ENCODE measurements around the gene LAMTOR4.
A peak's percentile ranks its signal among the peaks of the same experiment; 100 is the strongest.
"Not testable (repeated sequence)": the region's sequence is repeated elsewhere in the genome, so short reads cannot be mapped to it uniquely, and the experiment has no call there.

Gene LAMTOR4

DNA sequence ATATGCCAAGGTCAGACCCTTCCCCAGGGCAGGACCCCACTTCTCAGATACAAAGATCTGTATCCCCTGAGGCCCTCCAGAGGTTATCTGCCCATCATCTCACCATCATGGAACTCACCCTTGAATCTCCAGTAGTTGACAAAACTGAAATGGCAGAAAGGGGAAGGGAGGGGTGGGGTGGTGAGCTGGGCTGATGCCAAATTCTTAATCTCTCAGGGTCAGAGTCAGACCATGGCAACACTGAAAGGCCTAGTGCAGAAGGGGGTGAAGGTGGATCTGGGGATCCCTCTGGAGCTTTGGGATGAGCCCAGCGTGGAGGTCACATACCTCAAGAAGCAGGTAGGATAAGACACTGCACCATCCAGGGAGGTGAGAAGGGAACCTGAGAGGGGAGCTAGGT is 26.1 kb upstream of the LAMTOR4 start:
- no peak for DNase-seq (ENCODE audit: low read depth in 2 of 2)

- no peak for DNase-seq (ENCODE audit: low read depth in 2 of 2)
Observed at GRCh38 chr7:100124301-100125230, 24.2 kb upstream of the LAMTOR4 start.

DNA sequence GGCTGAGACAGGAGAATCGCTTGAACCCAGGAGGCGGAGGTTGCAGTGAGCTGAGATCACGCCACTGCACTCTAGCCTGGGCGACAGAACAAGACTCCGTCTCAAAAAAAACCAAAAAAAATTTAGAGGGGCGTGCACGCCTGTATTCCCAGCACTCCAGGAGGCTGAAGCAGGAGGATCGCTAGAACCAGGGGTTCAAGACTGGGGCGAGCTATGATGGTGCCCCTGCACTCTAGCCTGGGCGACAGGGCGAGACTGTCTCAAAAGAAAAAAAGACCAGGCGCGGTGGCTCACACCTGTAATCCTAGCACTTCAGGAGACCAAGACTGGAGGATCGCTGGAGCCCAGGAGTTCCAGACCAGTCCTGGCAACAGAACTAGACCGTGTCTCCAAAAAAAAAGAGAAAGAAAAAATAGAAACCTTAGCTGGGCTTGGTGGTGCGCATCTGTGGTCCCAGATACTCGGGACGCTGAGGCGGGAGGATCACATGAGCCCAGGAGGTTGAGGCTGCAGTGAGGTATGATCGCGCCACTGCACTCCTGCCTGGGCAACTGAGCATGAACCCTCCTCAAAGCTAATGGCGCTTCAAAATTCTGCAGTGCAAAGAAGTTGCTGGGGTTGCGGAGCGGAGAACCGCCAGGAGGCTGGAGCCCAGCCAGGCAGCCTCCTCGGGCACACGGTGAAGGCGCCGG is 22.3 kb upstream of the LAMTOR4 start:
- DNase-seq (ENCODE audit: low read depth in 2 of 2), result no peak

DNA sequence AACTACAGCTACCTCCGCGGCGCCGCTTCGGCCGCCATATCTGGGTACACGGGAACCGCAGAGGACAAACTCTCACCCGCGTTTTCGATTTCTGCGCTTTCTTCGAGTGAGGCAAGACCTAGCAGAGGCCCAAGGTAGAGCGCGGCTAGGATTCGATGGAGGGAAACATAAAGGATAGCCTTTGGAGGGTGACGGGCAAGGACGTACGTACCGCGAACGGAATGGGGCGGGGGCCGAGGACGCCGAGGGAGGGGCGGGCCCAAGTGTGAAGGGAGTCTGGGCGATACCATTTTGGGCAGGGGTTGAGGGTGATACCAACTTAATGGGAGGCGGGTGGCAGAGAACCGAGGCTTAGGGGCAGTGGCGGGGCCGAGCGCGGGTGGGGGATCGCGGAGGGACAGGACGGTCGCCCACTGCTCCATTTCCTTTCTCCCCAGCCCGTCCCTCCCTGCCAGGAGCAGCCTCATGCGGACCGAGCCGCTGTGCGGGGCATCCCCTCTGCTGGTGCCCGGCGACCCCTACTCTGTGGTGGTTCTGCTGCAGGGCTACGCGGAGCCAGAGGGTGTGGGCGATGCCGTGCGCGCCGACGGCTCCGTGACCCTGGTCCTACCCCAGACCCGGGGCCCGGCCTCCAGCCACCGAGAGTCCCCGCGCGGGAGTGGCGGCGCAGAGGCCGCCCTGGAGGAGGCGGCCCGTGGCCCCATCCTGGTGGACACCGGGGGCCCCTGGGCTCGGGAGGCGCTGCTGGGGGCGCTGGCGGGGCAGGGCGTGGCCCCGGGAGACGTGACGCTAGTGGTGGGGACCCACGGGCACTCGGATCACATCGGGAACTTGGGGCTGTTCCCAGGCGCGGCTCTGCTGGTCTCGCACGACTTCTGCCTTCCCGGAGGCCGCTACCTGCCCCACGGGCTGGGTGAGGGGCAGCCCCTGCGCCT is 21.5 kb upstream of the LAMTOR4 start, which contains the start of gene MBLAC1:
TSS of gene MBLAC1 (plus strand) at position 37 of the 935 bp plus-strand sequence. CDS start at position 466, 429 bp downstream.
- DNase-seq (ENCODE audit: low read depth in 2 of 2), result peak; percentile 82 to 89

- DNase-seq (ENCODE audit: low read depth in 2 of 2), result no peak
Observed at GRCh38 chr7:100127866-100128636, 20.7 kb upstream of the LAMTOR4 start.

DNA sequence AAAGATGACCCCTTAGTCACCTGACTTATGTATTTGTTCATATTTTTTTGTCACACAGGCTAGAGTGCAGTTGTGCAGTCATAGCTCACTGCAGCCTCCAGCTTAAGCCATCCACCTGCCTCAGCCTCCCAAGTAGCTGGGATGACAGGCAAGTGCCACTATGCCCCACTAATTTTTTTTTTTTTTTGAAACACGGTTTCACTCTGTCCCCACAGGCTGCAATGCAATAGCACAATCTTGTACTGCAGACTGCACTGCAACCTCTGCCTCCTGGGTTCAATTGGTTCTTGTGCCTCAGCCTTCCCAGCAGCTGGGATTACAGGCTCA is 20.1 kb upstream of the LAMTOR4 start:
- DNase-seq (ENCODE audit: low read depth in 2 of 2), result no peak

- not testable (repeated sequence) for DNase-seq (ENCODE audit: low read depth in 2 of 2)
Observed at GRCh38 chr7:100130220-100130607, 18.5 kb upstream of the LAMTOR4 start.

DNA sequence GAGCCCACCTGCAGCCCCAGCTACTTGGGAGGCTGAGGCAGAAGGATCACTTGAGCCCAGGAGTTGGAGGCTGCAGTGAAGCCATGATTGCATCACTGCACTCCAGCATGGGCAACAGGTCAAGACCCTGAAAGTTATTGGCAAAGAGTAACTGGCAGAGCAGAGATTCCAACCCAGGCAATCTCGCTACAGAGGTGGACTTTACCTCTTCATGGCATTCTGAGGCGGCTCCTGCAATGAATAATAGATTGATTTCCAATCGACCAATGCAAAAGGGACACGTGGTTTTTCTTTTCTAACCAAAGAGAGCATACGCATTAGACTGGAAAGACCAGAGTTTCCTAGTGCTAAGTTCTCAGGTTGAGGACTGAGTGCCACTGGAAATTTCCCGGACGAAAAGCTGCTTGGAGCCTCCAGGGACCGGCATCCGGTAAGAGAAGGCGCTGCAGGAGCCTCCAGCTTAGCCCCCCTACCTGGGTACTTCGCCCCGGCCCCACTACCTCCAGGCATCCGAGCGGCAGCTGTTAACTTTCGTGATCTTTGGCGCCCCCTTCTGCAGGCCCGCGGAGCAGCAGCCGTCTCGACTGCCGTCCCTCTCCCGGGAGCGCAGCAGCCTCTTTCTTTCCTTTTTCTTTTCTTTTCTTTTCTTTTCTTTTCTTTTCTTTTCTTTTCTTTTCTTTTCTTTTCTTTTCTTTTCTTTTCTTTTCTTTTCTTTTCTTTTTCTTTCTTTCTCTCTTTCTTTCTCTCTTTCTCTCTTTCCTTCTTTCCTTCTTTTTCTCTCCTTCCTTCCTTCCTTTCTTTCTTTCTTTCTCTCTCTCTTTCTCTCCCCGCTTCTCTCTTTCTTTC is 17.9 kb upstream of the LAMTOR4 start:
- peak; percentile 71 to 77 for DNase-seq (ENCODE audit: low read depth in 2 of 2)

GRCh38 chr7:100132126-100132525 is 16.6 kb upstream of the LAMTOR4 start:
- DNase-seq (ENCODE audit: low read depth in 2 of 2), result no peak

DNA sequence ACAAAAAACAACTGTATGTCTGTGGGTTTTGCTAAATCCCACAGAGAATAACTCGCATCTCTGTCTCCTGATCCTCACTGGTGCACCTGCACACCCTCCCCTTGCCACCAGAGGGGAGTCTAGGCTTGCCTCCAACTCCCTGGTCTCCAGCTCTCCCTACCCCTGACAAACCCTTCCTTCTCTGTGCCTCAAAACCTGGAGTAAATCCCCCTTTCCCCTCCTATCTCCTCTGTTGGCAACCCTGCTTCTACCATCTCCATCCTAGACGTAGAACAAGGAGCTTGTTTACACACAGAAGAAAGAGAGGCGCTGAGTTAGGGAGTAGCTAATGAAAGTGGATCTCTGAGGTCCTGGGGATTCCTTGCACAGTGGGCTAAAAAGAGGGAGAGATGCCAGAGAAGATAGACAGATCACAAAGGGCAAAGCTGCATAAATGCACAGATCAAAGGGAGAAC is 16.0 kb upstream of the LAMTOR4 start:
- DNase-seq (ENCODE audit: low read depth in 2 of 2), result peak in 1 of 2 donors; percentile 50

- DNase-seq (ENCODE audit: low read depth in 2 of 2), result no peak
Observed at GRCh38 chr7:100137851-100138760, 10.6 kb upstream of the LAMTOR4 start.

- no peak for DNase-seq (ENCODE audit: low read depth in 2 of 2)
Observed at GRCh38 chr7:100141555-100141949, 7.2 kb upstream of the LAMTOR4 start.

DNA sequence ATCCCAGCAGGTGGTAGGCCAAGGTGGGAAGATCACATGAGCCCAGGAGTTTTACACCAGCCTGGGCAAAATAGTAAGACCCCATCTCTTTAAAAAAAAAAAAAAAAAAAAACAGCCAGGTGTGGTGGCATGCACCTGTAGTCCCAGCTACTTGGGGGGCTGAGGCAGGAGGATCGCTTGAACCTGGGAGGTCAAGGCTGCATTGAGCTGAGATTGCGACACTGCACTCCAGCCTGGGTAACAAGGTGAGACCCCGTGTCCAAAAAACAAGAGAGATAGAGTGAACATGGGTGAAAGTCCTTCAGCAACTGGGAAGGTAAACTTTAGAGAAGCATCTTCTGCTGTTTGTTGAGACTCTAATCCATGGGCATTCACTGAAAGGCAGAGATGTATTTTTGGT is 6.3 kb upstream of the LAMTOR4 start:
- DNase-seq (ENCODE audit: low read depth in 2 of 2), result no peak

DNA sequence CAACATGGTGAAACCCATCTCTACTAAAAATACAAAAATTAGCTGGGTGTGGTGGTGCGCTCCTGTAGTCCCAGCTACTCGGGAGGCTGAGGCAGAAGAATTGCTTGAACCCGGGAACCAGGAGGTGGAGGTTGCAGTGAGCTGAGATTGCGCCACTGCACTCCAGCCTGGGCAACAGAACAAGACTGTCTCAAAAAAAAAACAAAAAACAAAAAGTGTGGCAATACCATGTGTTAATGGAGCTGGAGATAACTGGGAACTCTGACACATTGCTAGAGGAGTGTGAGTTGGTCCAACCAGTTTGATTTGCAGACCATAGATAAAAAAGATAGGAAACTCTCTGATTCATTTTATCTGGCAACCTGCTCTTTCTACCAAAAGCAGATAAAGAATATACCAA is 2.4 kb upstream of the LAMTOR4 start:
- not testable (repeated sequence) for DNase-seq (ENCODE audit: low read depth in 2 of 2)

DNA sequence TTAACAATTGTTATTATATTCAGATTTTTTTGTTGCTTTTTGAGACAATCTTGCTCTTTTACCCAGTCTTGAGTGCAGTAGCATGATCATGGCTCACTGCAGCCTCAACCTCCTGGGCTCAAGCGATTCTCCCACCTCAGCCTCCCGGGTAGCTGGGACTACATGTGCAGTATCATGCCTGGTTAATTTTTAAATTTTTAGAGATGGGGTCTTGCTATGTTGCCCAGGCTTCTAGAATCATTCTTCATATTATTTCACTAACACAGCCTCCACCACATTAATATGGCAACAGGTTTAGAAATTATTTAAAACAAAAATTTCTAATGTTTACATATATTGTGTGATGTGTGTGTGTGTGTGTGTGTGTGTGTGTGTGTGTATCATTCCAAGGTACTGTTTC is 1.4 kb upstream of the LAMTOR4 start:
- no peak for DNase-seq (ENCODE audit: low read depth in 2 of 2)

DNA sequence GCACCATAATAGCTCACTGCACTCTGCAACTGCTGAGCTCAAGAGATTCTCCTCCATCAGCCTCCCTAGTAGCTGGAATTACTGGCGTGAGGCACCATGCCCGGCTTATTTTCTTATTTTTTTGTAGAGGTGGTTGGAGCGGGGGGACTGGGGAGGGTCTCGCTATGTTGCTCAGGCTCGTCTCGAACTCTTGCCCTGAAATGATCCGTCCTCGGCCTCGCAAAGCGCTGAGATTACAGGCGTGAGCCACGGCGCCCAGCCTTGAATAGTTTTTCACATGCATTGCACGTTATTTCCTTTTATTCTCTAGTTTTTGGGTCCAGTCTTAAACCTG is 526 bp upstream of the LAMTOR4 start:
- no peak for DNase-seq (ENCODE audit: low read depth in 2 of 2)

GRCh38 chr7:100152404-100152803 is 3.7 kb downstream of the LAMTOR4 start:
- DNase-seq (ENCODE audit: low read depth in 2 of 2), result no peak

DNA sequence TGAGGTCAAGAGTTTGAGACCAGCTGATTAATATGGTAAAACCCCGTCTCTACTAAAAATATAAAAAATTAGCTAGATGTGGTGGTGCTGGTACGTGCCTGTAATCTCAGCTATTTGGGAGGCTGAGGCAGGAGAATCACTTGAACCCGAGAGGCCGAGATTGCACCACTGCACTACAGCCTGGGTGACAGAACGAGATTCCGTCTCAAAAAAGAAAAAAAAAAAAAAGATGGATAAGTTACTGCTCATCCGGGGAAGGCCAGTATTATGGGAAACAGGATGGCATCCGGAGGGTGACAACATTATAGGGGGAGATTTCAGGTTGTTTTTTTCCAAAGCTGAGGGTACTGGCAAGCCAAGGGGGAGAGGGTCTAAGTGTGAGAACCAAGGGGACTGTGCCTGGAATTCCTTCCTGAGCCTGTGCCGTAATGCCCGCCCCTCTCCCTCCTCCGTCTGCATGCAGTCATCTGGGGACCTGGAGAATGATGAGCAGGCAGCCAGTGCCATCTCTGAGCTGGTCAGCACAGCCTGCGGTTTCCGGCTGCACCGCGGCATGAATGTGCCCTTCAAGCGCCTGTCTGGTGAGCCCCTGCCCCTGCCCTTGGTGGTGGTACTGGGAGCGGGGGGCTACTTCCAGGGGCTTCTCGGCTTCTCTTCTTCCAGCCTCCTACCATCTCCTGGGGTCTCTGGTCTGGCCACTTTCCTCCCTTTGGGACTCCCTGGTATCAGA is 4.4 kb downstream of the LAMTOR4 start:
- no peak for DNase-seq (ENCODE audit: low read depth in 2 of 2)
